ENCODE results near the gene OSBPL7.

The OSBPL7 gene

GRCh38 chr17:47810200-47810821 lies 11.3 kb downstream of the OSBPL7 start:
- no peak for TF ChIP-seq FOXP2 (optimal IDR thresholded peaks at IDR 0.05; ENCODE audit: borderline replicate concordance, extremely low read depth, extremely low read length, insufficient read depth)
- TF ChIP-seq POLR2AphosphoS5 (IDR thresholded peaks at IDR 0.05; ENCODE audit: low read depth, low read length): no peak
- TF ChIP-seq REST (IDR thresholded peaks at IDR 0.05; ENCODE audit: insufficient read depth in 1 of 2, low read depth in 2 of 2, low read length in 2 of 2): no peak
- TF ChIP-seq SIN3A (IDR thresholded peaks at IDR 0.05; ENCODE audit: borderline replicate concordance, insufficient read depth, low read length): no peak
- no peak for TF ChIP-seq TAF1 (IDR thresholded peaks at IDR 0.05; ENCODE audit: borderline replicate concordance, insufficient read depth, low read length)

DNA sequence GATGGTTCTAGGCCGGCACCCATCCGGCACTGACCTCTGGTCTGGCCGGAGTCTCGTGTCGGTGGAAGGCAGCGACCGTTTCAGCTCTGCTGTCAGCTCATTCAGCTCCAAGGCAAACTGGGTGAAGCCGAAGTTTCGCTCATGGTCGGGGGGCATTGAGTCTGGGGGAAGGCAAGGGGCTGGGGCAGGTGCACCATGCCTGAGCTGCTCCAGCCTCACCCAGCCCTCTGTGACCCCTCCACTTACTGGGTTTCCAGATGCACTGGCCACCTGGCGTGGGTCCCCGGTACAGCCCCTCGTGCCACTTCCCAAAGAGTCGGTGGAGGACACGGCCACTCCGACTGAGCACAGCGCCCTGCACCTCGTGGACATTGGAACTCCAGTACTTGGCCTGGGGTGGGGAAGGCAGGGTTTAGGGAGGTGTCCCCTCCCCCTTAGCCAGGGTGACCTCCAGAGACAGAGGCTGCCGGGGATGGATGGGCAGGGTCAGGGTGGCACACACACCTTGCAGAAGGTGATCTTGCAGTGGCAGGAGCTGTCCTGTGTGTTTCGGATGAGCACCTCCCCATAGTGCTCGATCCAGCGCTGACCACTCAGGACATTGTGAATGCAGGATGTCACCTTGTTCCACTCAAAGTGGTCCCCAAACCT lies 12.6 kb downstream of the OSBPL7 start:
- TF ChIP-seq POLR2AphosphoS5 (IDR thresholded peaks at IDR 0.05; ENCODE audit: low read depth, low read length) (no peak), TAF1 (IDR thresholded peaks at IDR 0.05; ENCODE audit: borderline replicate concordance, insufficient read depth, low read length) (no peak), FOXP2 (optimal IDR thresholded peaks at IDR 0.05; ENCODE audit: borderline replicate concordance, extremely low read depth, extremely low read length, insufficient read depth) (no peak), SIN3A (IDR thresholded peaks at IDR 0.05; ENCODE audit: borderline replicate concordance, insufficient read depth, low read length) (no peak), REST (IDR thresholded peaks at IDR 0.05; ENCODE audit: insufficient read depth in 1 of 2, low read depth in 2 of 2, low read length in 2 of 2) (no peak)

DNA sequence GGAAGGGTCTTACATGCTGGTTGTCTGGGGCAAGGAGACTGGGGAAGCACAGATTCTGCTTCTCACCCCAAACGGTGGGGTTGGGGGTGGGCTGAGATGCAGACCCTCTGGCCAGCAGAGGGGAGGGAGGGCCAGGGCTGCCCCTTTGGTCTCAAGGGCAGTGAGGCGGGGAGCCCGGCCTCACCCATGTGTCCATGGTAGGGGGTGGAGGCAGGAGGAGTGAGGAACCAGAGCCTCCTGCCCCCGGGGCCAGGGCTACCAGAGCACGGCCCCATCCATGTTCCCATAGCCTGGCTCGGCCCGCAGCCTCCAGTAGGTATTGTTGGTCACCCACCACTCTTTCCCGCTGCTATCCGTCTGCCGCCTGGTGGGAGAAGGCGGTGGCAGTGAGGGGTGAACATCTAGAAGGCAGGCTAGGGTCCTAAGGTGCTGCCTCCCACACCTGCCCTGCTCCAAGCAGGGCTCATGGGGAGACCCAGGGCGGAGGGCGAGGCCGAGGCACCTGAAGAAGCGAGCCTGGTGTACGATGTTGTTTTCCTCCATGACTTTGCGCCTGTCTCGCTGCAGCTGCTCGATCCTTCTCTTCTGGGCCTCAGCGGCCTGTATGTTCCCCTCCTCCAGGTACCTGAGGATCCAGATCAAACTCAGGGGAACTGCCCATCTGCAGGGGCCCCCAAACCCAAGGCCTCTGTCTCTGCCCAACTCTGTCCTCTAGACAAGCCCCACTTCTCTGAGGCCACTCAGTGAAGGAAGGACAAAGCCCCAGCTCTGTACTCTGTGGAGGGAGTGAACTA lies 13.4 kb downstream of the OSBPL7 start:
- TF ChIP-seq TAF1 (IDR thresholded peaks at IDR 0.05; ENCODE audit: borderline replicate concordance, insufficient read depth, low read length): no peak
- TF ChIP-seq SIN3A (IDR thresholded peaks at IDR 0.05; ENCODE audit: borderline replicate concordance, insufficient read depth, low read length): no peak
- no peak for TF ChIP-seq FOXP2 (optimal IDR thresholded peaks at IDR 0.05; ENCODE audit: borderline replicate concordance, extremely low read depth, extremely low read length, insufficient read depth)
- no peak for TF ChIP-seq POLR2AphosphoS5 (IDR thresholded peaks at IDR 0.05; ENCODE audit: low read depth, low read length)
- no peak for TF ChIP-seq REST (IDR thresholded peaks at IDR 0.05; ENCODE audit: insufficient read depth in 1 of 2, low read depth in 2 of 2, low read length in 2 of 2)

- TF ChIP-seq REST (IDR thresholded peaks at IDR 0.05; ENCODE audit: insufficient read depth in 1 of 2, low read depth in 2 of 2, low read length in 2 of 2): no peak
- no peak for TF ChIP-seq SIN3A (IDR thresholded peaks at IDR 0.05; ENCODE audit: borderline replicate concordance, insufficient read depth, low read length)
- no peak for TF ChIP-seq TAF1 (IDR thresholded peaks at IDR 0.05; ENCODE audit: borderline replicate concordance, insufficient read depth, low read length)
- TF ChIP-seq POLR2AphosphoS5 (IDR thresholded peaks at IDR 0.05; ENCODE audit: low read depth, low read length): no peak
- no peak for TF ChIP-seq FOXP2 (optimal IDR thresholded peaks at IDR 0.05; ENCODE audit: borderline replicate concordance, extremely low read depth, extremely low read length, insufficient read depth)
Measured at GRCh38 chr17:47807421-47807820, 14.2 kb downstream of the OSBPL7 start.
